Activated CD4-positive, alpha-beta T cell treated with anti-CD3 and anti-CD28 coated beads, Interleukin-2, amount 10 ng/mL, durations not matched to agents 7 days and 5 days (primary cell): ENCODE data around the gene RAB28. TPM values are rescaled to one million over a fixed set of nuclear protein-coding genes. Genes with fewer than 3 reads are reported as not detected.

ENCODE experiments used
- CTCF ChIA-PET: fragments of 350-600 bp; sonication (Branson Sonifier 250); formaldehyde crosslinking; loops from one replicate; lab custom pipeline; 2021; ENCODE audit warnings: antibody characterized with exemption; lab: Charles Lee
- POLR2A ChIA-PET: fragments of 350-600 bp; sonication (Branson Sonifier 250); formaldehyde crosslinking; loops from one replicate; lab custom pipeline; 2021; ENCODE audit warnings: antibody characterized with exemption; lab: Charles Lee
- DNase-seq: peaks from one replicate; pipeline ENCODE4 v3.0.0-alpha.2; 2020
- H3K27ac Mint-ChIP-seq: one replicate; pipeline ENCODE4 v1.8.0; 2021; ENCODE audit warnings: mild to moderate bottlenecking, moderate library complexity, mixed read lengths
- H3K27me3 Mint-ChIP-seq: one replicate; pipeline ENCODE4 v1.8.0; 2021; ENCODE audit warnings: mixed read lengths
- H3K36me3 Mint-ChIP-seq: one replicate; pipeline ENCODE4 v1.8.0; 2021; ENCODE audit warnings: low read depth, mixed read lengths
- H3K4me1 Mint-ChIP-seq: one replicate; pipeline ENCODE4 v1.8.0; 2021; ENCODE audit warnings: mixed read lengths
- H3K4me3 Mint-ChIP-seq: one replicate; pipeline ENCODE4 v1.8.0; 2021; ENCODE audit warnings: mild to moderate bottlenecking, moderate library complexity, mixed read lengths
- H3K9me3 Mint-ChIP-seq: one replicate; pipeline ENCODE4 v1.8.0; 2021; ENCODE audit warnings: mixed read lengths
- total RNA-seq, 2 experiments: library from RNA; stranded (reverse); gene quantifications; one replicate each; pipeline ENCODE4 v1.2.3, GENCODE V29; 2021

RAB28 gene
- total RNA-seq, 2 experiments from 2014 or later = 14.6 to 17.3 TPM

DNA sequence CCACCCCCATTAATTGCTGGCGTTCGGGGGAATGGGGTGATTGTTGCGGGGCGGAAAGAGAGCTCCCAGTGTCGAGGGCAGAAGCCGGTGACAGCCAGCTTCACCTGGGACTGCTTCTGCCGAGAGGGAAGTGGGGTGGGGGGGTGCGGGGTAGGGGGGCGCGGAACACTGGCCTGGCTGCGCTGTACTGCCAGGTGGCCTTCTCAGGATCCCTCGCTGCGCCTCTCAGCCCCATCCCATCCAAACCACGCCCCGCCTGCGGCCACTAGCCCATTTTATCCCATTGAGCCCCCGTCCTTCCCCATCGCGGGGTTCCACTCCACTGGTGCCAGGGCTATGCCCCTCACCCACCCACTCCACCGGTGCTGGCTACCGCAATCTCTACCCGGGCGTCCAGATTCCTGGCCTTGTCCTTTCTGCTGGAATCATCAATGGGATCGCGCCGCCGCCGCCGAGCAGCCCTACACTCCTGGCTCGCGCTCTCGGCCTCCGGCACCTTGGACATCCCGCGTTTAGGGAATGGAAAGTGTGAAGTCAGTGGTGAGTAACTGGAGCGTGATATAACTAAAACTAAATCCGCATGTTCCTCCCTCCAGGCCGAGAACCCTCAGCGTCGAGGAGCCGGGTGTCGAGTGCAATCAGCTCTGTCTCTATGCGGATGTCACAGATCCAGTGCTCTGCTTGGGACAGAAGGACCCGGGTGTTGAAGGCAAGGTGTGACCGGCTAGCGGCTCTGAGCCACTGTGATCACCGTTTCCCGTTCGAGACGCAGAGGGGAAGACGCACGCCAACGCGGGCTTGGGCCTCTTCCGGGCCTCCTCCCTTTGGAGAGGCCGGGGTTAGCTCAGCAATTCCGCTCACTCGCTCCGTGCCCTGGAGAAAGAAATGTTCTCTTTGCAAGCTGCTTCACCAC, 39.7 kb upstream of the RAB28 start:
- peaks cover 18% of the 10 kb centered on the region for H3K4me1 Mint-ChIP-seq
- POLR2A ChIA-PET = no interaction called here
- no peak overlapping the region for H3K4me3 Mint-ChIP-seq
- peaks cover 81% of the 10 kb centered on the region for H3K27me3 Mint-ChIP-seq
- peaks cover 4% of the 10 kb centered on the region for H3K36me3 Mint-ChIP-seq
- peaks cover 2% of the 10 kb centered on the region for H3K9me3 Mint-ChIP-seq
- peak overlapping the region; percentile 50 for H3K27ac Mint-ChIP-seq
- CTCF ChIA-PET = no interaction called here
- DNase-seq = no peak

DNA sequence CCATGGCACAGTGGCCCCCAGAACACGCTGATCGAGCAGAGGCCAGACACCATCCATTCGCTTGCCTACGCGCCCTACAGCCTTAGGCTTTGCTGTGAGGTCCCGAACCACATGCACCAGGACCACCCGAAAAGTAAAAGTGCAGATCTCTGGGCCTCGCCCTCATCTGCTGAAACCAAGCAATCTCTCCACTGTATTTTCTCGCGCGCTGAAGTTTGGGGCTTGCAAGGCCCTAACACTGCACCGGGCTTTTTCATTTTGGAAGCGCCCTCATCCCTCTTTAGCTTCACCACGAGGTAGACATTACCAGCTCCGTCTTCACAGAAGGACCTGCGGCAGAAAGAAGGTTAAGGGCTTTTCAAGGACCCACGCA, 39.0 kb upstream of the RAB28 start:
- ChIA-PET CTCF (no interaction called here), POLR2A (no interaction called here)
- peaks cover 76% of the 10 kb centered on the region for H3K27me3 Mint-ChIP-seq
- peaks cover 11% of the 10 kb centered on the region for H3K4me1 Mint-ChIP-seq
- DNase-seq = no peak
- no peak overlapping the region for H3K27ac Mint-ChIP-seq
- peaks cover 3% of the 10 kb centered on the region for H3K36me3 Mint-ChIP-seq
- peaks cover 2% of the 10 kb centered on the region for H3K9me3 Mint-ChIP-seq
- H3K4me3 Mint-ChIP-seq = no peak overlapping the region

DNA sequence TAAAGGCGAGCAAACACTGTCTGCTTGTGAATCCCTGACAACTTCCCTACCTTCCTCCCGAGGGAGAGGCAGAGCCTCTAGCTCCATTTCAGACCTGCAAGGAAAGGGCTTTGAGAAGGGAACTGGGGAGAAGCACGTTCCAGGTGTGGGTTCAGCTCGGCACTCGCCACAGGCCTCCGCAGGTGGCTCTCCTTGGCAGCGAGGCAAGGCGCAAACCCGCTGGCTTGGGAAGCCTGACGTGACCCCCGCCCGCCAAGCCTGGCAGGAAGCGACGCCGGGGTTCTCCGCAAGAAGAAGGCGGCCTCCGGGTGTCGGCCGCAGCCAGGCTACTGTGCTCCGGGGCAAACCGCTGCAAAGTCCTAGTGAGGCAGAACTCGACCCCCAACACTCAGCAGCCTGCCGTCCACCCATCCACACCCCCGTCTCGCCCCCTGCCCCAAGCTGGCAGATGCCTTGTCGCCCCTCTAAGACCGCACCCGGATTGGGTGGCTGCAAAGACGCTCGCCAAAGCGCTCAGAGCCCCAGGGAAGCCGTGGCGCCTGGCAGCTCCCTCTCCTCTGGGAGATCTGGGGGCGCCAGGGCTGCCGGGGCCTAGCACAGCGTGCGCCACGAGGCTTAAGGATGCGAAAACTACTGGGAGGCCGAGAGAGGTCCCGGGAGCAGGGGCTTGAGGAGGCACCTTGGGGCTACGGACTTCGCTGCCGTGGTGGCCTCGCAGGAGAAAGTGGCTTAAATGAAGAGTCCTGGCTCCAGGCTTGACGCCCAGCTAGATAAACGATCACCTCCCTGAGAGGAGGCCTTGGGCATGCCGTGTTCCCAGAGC, 38.4 kb upstream of the RAB28 start:
- Mint-ChIP-seq H3K27ac (peak overlapping the region; percentile 46), H3K4me1 (peaks cover 10% of the 10 kb centered on the region), H3K27me3 (peaks cover 72% of the 10 kb centered on the region), H3K36me3 (peaks cover 3% of the 10 kb centered on the region), H3K9me3 (peaks cover 2% of the 10 kb centered on the region), H3K4me3 (no peak overlapping the region)
- no peak for DNase-seq
- POLR2A ChIA-PET = no interaction called here
- CTCF ChIA-PET = interaction anchor here (0.9 to 1.7 kb wide), 5 partner anchors 8 to 22 kb away, joined by 3 to 5 read pairs (median 4); partner anchors contain the start of gene NKX3-2

DNA sequence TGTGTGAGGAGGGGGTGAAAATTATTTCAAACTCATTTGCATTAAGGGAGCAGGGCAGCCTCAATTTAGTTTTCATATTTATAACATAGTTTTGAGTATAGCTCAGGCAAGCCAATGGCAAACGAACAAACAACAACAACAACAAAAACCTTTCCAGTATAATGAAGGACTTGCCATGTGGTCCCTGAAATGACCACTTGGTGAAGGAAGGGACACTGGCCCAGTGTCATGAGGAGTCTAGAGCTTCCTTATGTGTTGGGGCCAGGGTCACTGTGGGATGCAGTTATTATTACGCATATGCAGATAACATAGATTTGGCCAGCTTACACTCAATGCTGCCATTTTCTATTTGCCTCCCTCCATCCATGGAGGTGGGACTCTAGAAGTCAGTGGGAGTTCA, 36.9 kb upstream of the RAB28 start:
- Mint-ChIP-seq H3K4me1 (peaks cover 7% of the 10 kb centered on the region), H3K9me3 (peaks cover 2% of the 10 kb centered on the region), H3K36me3 (peaks cover 3% of the 10 kb centered on the region), H3K27me3 (peaks cover 69% of the 10 kb centered on the region), H3K27ac (no peak overlapping the region), H3K4me3 (no peak overlapping the region)
- ChIA-PET CTCF (interaction anchor here (1.1 to 1.7 kb wide), 3 partner anchors 10 to 23 kb away, joined by 3 to 5 read pairs (median 4); partner anchors contain the start of gene NKX3-2), POLR2A (no interaction called here)
- no peak for DNase-seq

DNA sequence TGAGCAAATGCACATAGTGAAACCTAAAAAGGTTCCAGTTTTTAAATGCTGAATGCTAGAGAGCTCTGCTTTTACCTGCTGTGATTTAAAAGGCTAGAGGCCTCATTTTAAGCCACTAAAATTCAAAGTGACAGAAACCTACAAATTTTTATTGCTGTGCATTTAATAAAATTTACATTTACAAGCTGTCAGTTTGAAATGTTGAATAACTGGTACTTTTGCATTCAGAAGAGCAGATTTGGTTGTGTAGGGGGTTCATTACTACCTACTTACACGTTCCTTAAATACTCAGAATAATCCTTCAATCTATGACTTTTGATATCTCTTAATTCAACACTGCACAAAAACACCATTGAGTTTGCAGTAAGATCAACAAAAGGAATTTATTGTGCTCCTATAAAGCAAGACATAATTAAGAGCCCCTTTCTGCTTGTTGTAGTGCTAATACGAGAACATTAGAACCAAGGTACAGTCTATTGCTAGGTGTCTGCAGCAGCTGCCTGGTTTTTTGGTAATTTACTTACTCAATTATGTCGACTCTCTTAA, 32.2 kb upstream of the RAB28 start:
- POLR2A ChIA-PET = no interaction called here
- H3K4me3 Mint-ChIP-seq = no peak overlapping the region
- H3K4me1 Mint-ChIP-seq = no peaks in the 10 kb centered on the region
- no peak overlapping the region for H3K27ac Mint-ChIP-seq
- CTCF ChIA-PET = no interaction called here
- H3K9me3 Mint-ChIP-seq = no peaks in the 10 kb centered on the region
- H3K27me3 Mint-ChIP-seq = peaks cover 45% of the 10 kb centered on the region
- H3K36me3 Mint-ChIP-seq = no peaks in the 10 kb centered on the region
- DNase-seq = no peak

DNA sequence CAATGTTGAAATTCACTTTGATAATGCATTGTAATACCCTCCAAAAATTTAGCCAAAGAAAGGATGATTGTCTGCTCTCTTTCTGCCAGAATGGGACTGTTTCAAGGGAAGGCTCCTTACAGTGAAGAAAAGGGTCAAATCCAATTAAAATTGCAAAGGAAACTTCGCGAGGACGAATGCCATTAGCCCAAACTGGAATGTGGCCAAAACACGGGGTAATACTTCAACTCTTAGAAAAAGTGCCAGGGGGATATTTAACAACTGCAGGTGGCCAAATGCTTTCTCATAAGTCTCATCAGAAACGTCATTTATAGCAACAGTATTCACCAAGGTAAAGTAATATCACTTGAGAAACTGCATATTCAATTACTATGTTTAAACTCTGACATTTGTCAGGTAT, 31.1 kb upstream of the RAB28 start:
- H3K27ac Mint-ChIP-seq = no peak overlapping the region
- no peaks in the 10 kb centered on the region for H3K9me3 Mint-ChIP-seq
- POLR2A ChIA-PET = no interaction called here
- H3K4me3 Mint-ChIP-seq = no peak overlapping the region
- H3K4me1 Mint-ChIP-seq = no peaks in the 10 kb centered on the region
- peaks cover 38% of the 10 kb centered on the region for H3K27me3 Mint-ChIP-seq
- CTCF ChIA-PET = interaction anchor here (0.6 to 1.0 kb wide), 3 partner anchors 27 to 1085 kb away, joined by 3 read pairs; no protein-coding TSS in a partner anchor
- no peak for DNase-seq
- no peaks in the 10 kb centered on the region for H3K36me3 Mint-ChIP-seq

DNA sequence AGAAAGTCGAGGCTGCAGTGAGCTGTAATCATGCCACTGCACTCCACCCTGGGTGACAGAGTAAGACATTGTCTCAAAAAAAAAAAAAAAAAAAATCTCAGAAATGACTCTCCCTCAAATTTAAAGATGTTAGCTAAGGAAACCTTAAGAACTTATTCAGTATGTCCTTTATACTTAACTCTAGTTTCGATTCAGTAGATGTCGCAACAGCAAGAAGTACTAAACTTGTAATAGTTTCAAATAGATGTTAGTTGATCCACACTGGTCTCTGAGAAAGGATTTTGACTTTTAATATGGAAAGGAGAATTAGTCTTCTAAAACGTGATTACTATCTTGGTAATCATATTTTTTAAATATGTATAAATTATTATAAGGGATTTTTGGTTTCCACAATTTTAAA, 30.6 kb upstream of the RAB28 start:
- DNase-seq = no peak
- POLR2A ChIA-PET = no interaction called here
- H3K27me3 Mint-ChIP-seq = peaks cover 35% of the 10 kb centered on the region
- no peaks in the 10 kb centered on the region for H3K36me3 Mint-ChIP-seq
- CTCF ChIA-PET = interaction anchor here (0.6 kb wide), 2 partner anchors 88 to 1084 kb away, joined by 3 read pairs; no protein-coding TSS in a partner anchor
- H3K27ac Mint-ChIP-seq = no peak overlapping the region
- H3K9me3 Mint-ChIP-seq = no peaks in the 10 kb centered on the region
- no peaks in the 10 kb centered on the region for H3K4me1 Mint-ChIP-seq
- H3K4me3 Mint-ChIP-seq = no peak overlapping the region

DNA sequence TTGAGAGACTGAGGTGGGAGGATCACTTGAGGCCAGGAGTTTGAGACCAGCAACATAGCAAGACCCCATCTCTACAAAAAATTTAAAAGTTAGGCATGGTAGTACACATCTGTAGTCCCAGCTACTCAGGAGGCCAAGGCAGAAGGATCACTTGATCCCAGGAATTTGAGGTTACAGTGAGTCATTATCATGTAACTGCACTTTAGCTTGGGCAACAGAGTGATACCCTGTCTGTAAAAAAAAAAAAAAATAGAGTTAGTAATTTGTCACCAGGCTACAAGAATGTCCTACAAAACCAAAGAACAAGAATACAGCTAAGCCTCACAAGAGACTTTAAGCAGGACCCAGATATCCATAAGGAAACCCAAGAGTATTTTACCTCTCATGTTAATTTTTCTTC, 27.0 kb upstream of the RAB28 start:
- no peaks in the 10 kb centered on the region for H3K36me3 Mint-ChIP-seq
- no peaks in the 10 kb centered on the region for H3K9me3 Mint-ChIP-seq
- no peak overlapping the region for H3K27ac Mint-ChIP-seq
- peaks cover 22% of the 10 kb centered on the region for H3K27me3 Mint-ChIP-seq
- POLR2A ChIA-PET = no interaction called here
- no peaks in the 10 kb centered on the region for H3K4me1 Mint-ChIP-seq
- CTCF ChIA-PET = interaction anchor here (0.6 kb wide), 1 partner anchor 1082 kb away, joined by 3 read pairs; no protein-coding TSS in a partner anchor
- no peak for DNase-seq
- H3K4me3 Mint-ChIP-seq = no peak overlapping the region

DNA sequence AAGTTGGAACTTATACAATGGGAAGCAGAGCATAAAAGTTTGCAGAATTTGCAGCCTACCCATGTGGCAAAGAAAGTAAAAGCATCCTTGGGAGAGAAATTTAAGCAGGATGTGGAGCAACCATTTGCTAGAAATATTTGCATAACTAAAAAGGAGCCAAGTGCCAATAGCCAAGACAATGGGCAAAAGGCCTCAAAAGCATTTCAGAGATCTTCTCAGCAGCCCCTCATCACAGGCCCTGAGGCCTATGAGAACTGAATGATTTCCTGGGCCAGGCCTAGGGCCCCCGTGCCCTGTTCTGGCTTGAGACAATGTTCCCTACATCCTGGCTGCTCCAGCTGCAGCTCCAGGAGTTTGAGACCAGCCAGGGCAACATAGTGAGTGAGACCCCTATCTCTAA, 25.3 kb upstream of the RAB28 start:
- H3K27me3 Mint-ChIP-seq = peaks cover 17% of the 10 kb centered on the region
- ChIA-PET CTCF (no interaction called here), POLR2A (no interaction called here)
- no peaks in the 10 kb centered on the region for H3K36me3 Mint-ChIP-seq
- H3K4me3 Mint-ChIP-seq = no peak overlapping the region
- no peaks in the 10 kb centered on the region for H3K4me1 Mint-ChIP-seq
- DNase-seq = no peak
- H3K27ac Mint-ChIP-seq = no peak overlapping the region
- H3K9me3 Mint-ChIP-seq = no peaks in the 10 kb centered on the region

DNA sequence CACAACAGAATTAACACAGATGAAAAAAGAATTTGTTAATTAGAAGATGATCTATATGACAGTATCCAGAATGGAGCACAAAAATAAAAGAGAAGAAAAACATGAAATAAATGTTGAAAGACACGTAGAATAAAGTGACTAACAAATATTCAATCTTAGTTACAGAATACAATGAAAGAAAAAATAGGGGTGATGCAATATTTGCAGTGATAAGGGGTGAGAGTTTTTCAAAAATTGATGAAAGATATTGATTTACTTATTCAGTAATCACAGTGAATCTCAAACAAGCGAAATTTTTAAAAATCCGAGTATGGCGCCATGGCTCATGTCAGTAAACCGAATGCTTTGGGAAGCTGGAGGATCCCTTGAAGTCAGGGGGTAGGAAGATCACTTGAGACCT, 20.2 kb upstream of the RAB28 start:
- H3K27ac Mint-ChIP-seq = no peak overlapping the region
- no peaks in the 10 kb centered on the region for H3K4me1 Mint-ChIP-seq
- no peaks in the 10 kb centered on the region for H3K9me3 Mint-ChIP-seq
- no peaks in the 10 kb centered on the region for H3K36me3 Mint-ChIP-seq
- no peak for DNase-seq
- peaks cover 32% of the 10 kb centered on the region for H3K27me3 Mint-ChIP-seq
- POLR2A ChIA-PET = no interaction called here
- CTCF ChIA-PET = no interaction called here
- no peak overlapping the region for H3K4me3 Mint-ChIP-seq

DNA sequence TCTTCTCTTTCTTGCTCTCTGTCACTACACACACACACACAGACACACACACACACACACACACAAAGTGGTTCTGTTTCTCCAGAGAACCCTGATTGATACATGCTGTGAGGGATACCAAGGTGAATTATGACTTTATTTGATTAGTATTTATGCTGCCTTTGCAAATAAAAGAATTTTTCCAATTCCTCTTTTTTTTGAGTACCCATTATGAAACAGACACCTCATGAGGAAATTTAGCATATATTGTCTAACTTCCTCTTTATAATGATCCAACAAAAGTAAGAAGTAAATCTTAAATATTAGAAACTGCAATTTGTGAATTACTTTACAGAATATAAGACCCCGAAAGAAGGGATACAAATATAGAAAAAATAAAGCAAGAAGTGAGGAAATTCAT, 14.3 kb upstream of the RAB28 start:
- H3K4me1 Mint-ChIP-seq = no peaks in the 10 kb centered on the region
- ChIA-PET CTCF (no interaction called here), POLR2A (no interaction called here)
- H3K9me3 Mint-ChIP-seq = peaks cover 2% of the 10 kb centered on the region
- peaks cover 37% of the 10 kb centered on the region for H3K27me3 Mint-ChIP-seq
- no peak for DNase-seq
- no peaks in the 10 kb centered on the region for H3K36me3 Mint-ChIP-seq
- no peak overlapping the region for H3K27ac Mint-ChIP-seq
- no peak overlapping the region for H3K4me3 Mint-ChIP-seq

DNA sequence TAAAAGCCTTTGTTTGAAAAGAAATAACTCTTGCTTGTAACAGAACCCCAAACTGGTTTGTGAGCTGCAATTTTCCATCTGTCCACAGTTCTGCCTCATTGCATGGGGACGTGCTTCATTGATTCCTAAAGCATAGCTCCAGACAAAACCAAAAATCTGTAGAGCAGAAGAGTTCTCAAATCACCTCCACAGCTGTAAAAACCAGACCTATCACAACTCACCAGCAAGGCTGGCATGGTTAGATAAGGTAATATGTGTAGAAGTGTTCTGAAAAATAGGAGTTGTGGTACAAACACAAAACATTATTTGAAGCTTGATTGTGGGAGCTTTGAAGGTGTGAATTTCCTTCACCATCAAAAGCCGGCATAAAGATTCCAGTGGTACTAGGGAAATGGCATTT, 12.5 kb upstream of the RAB28 start:
- ChIA-PET POLR2A (no interaction called here), CTCF (no interaction called here)
- H3K9me3 Mint-ChIP-seq = peaks cover 2% of the 10 kb centered on the region
- no peaks in the 10 kb centered on the region for H3K36me3 Mint-ChIP-seq
- DNase-seq = no peak
- H3K27ac Mint-ChIP-seq = no peak overlapping the region
- no peak overlapping the region for H3K4me3 Mint-ChIP-seq
- no peaks in the 10 kb centered on the region for H3K4me1 Mint-ChIP-seq
- peaks cover 31% of the 10 kb centered on the region for H3K27me3 Mint-ChIP-seq

DNA sequence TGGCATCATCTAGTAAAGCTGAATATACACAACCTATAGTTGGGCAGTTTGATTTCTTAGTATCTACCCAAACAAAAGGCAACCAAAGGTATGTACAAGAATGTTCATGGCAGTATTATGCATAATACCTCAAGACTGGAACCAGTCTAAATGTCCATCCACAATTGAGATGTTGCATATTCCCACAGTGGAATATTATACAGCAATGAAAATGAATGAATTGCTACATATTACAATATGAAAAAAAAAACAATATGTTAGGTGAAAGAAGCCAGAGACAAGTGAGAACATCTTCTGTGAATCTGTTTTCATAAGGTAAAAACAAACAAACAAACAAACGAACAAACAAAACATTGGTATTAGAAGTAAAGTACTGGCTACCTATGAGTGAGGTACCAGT, 11.6 kb upstream of the RAB28 start:
- DNase-seq = no peak
- Mint-ChIP-seq H3K27ac (no peak overlapping the region), H3K27me3 (peaks cover 26% of the 10 kb centered on the region), H3K36me3 (no peaks in the 10 kb centered on the region), H3K4me3 (no peak overlapping the region), H3K9me3 (peaks cover 2% of the 10 kb centered on the region), H3K4me1 (no peaks in the 10 kb centered on the region)
- ChIA-PET CTCF (no interaction called here), POLR2A (no interaction called here)
